ENCODE measurements around the gene BOD1. TPM values are rescaled to one million over a fixed set of nuclear protein-coding genes. Genes with fewer than 3 reads are reported as not detected.

The BOD1 gene
- total RNA-seq, 1 donor from 2014 or later, result 106 TPM

GRCh38 chr5:173564106-173564505 is 52.3 kb downstream of the BOD1 start:
- TF ChIP-seq, protein P1, sequence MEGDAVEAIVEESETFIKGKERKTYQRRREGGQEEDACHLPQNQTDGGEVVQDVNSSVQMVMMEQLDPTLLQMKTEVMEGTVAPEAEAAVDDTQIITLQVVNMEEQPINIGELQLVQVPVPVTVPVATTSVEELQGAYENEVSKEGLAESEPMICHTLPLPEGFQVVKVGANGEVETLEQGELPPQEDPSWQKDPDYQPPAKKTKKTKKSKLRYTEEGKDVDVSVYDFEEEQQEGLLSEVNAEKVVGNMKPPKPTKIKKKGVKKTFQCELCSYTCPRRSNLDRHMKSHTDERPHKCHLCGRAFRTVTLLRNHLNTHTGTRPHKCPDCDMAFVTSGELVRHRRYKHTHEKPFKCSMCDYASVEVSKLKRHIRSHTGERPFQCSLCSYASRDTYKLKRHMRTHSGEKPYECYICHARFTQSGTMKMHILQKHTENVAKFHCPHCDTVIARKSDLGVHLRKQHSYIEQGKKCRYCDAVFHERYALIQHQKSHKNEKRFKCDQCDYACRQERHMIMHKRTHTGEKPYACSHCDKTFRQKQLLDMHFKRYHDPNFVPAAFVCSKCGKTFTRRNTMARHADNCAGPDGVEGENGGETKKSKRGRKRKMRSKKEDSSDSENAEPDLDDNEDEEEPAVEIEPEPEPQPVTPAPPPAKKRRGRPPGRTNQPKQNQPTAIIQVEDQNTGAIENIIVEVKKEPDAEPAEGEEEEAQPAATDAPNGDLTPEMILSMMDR (IDR thresholded peaks at IDR 0.05; ENCODE audit: insufficient read depth, low read length, severe bottlenecking), result no peak
- DNase-seq (ENCODE audit: low read depth), result no peak
- FAIRE-seq, result no peak
- Histone ChIP-seq H3K4me3 (ENCODE audit: low read depth, low read length) (no peak overlapping the region), H3K27me3 (ENCODE audit: control insufficient read depth, insufficient read depth, low read length) (peaks cover 9% of the 10 kb centered on the region), H3K36me3 (ENCODE audit: control insufficient read depth, insufficient read depth, low read length) (no peaks in the 10 kb centered on the region)

DNA sequence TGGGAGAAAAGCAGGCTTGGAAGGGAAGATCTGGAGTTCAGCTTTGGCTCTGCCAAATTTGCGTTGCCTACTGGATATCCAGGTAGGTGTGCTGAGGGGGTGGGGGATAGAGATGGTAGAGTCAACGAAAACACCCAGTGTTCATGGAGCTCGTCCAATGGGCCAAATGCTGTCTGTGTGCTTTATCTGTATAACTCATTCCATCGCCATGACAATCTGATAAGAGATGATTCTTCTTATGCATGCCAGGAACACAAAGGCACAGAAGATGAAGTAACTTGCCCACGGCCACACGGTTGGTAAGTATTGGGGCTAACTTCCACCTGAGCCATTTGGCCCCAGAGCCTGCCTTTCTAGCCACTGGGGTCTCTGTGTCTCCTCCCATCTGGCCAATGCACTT is 53.2 kb downstream of the BOD1 start:
- H3K4me3 ChIP-seq (ENCODE audit: low read depth, low read length), result no peak overlapping the region
- DNase-seq (ENCODE audit: low read depth) (no peak), FAIRE-seq (no peak)
- H3K27me3 ChIP-seq (ENCODE audit: control insufficient read depth, insufficient read depth, low read length), result peaks cover 9% of the 10 kb centered on the region
- TF ChIP-seq, protein P1 (IDR thresholded peaks at IDR 0.05; ENCODE audit: insufficient read depth, low read length, severe bottlenecking), result no peak
- no peaks in the 10 kb centered on the region for H3K36me3 ChIP-seq (ENCODE audit: control insufficient read depth, insufficient read depth, low read length)

- FAIRE-seq, result no peak
- H3K36me3 ChIP-seq (ENCODE audit: control insufficient read depth, insufficient read depth, low read length), result no peaks in the 10 kb centered on the region
- TF ChIP-seq, protein P1 (IDR thresholded peaks at IDR 0.05; ENCODE audit: insufficient read depth, low read length, severe bottlenecking), result no peak
- H3K4me3 ChIP-seq (ENCODE audit: low read depth, low read length), result no peak overlapping the region
- H3K27me3 ChIP-seq (ENCODE audit: control insufficient read depth, insufficient read depth, low read length), result peaks cover 9% of the 10 kb centered on the region
- peak; percentile 56 for DNase-seq (ENCODE audit: low read depth)
Measured at GRCh38 chr5:173562451-173562850, 54.0 kb downstream of the BOD1 start.

All from bronchial epithelial cell (primary cell).